GM12878 (cell line): Measurements from ENCODE around the gene GDAP1L1.

ENCODE experiments used
- ELK1 ChIP-seq: IDR thresholded peaks from 2 replicates; pipeline ENCODE4 v1.6.1; 2012; ENCODE audit warnings: low read depth, low read length, improper control_type of control experiment
- FOXM1 ChIP-seq: IDR thresholded peaks from 2 replicates; pipeline ENCODE4 v1.6.1; 2012; ENCODE audit warnings: low read depth, mild to moderate bottlenecking, inconsistent platforms, low read length, moderate library complexity
- GABPA ChIP-seq: IDR thresholded peaks from 2 replicates; pipeline ENCODE4 v1.6.1; 2014; ENCODE audit warnings: antibody characterized with exemption, low read depth, mild to moderate bottlenecking, inconsistent platforms
- JUND ChIP-seq: IDR thresholded peaks from 2 replicates; pipeline ENCODE4 v1.6.1; 2012; ENCODE audit warnings: low read depth, mild to moderate bottlenecking, low read length, improper control_type of control experiment, moderate library complexity
- MYB ChIP-seq: fragments of 150-350 bp; IDR thresholded peaks from 2 replicates; pipeline ENCODE4 v1.6.1; 2014; ENCODE audit warnings: mild to moderate bottlenecking, low read depth, low read length, borderline replicate concordance
- POLR2A ChIP-seq: IDR thresholded peaks from 2 replicates; pipeline ENCODE4 v1.6.1; 2011; ENCODE audit warnings: low read depth, mild to moderate bottlenecking, low read length
- POLR2AphosphoS5 ChIP-seq: IDR thresholded peaks from 2 replicates; pipeline ENCODE4 v1.6.1; 2011; ENCODE audit warnings: mild to moderate bottlenecking, low read length, inconsistent platforms
- PRDM15 ChIP-seq: fragments of 450-650 bp; formaldehyde crosslinking; IDR thresholded peaks from 2 replicates; pipeline ENCODE4 v1.4.0; 2020; ENCODE audit warnings: mild to moderate bottlenecking, moderate library complexity
- ZZZ3 ChIP-seq: IDR thresholded peaks from 2 replicates; pipeline ENCODE4 v1.6.1; 2011; ENCODE audit warnings: low read depth; ENCODE audit not compliant: control insufficient read depth, insufficient read length
- TF ChIP-seq, protein P1 (sequence below), 3 experiments: IDR thresholded peaks in 2 of 3; conservative IDR thresholded peaks in 1 of 3; 2 replicates each; pipeline ENCODE4 v1.5.1; 2011; ENCODE audit warnings: low read depth in 3 of 3, low read length in 3 of 3, mild to moderate bottlenecking in 3 of 3, control low read depth in 2 of 3, moderate library complexity in 2 of 3, inconsistent platforms in 1 of 3, mixed read lengths in 1 of 3; ENCODE audit not compliant: control insufficient read depth in 2 of 3, insufficient read depth in 1 of 3; ENCODE audit errors: extremely low read depth in 1 of 3
- TF ChIP-seq, protein P2 (sequence below): IDR thresholded peaks from 2 replicates; pipeline ENCODE4 v1.6.1; 2011; ENCODE audit warnings: borderline replicate concordance, low read depth, mild to moderate bottlenecking, moderate library complexity, low read length; ENCODE audit not compliant: insufficient read depth, poor library complexity, severe bottlenecking
- TF ChIP-seq, protein P3 (sequence below): IDR thresholded peaks from 2 replicates; pipeline ENCODE4 v1.6.1; 2011; ENCODE audit warnings: low read depth, mild to moderate bottlenecking, low read length, moderate library complexity, borderline replicate concordance; ENCODE audit errors: extremely low read depth

- TF ChIP-seq JUND (no peak), MYB (no peak), ZZZ3 (no peak), ELK1 (no peak), GABPA (no peak), POLR2AphosphoS5 (no peak), POLR2A (no peak), FOXM1 (no peak), PRDM15 (CRISPR knock-in tag) (no peak)
- TF ChIP-seq, protein P1, sequence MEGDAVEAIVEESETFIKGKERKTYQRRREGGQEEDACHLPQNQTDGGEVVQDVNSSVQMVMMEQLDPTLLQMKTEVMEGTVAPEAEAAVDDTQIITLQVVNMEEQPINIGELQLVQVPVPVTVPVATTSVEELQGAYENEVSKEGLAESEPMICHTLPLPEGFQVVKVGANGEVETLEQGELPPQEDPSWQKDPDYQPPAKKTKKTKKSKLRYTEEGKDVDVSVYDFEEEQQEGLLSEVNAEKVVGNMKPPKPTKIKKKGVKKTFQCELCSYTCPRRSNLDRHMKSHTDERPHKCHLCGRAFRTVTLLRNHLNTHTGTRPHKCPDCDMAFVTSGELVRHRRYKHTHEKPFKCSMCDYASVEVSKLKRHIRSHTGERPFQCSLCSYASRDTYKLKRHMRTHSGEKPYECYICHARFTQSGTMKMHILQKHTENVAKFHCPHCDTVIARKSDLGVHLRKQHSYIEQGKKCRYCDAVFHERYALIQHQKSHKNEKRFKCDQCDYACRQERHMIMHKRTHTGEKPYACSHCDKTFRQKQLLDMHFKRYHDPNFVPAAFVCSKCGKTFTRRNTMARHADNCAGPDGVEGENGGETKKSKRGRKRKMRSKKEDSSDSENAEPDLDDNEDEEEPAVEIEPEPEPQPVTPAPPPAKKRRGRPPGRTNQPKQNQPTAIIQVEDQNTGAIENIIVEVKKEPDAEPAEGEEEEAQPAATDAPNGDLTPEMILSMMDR (IDR thresholded peaks at IDR 0.05 in 2 of 3, conservative IDR thresholded peaks at IDR 0.05 in 1 of 3; ENCODE audit: control insufficient read depth in 2 of 3, extremely low read depth in 1 of 3, insufficient read depth in 1 of 3, low read depth in 3 of 3, low read length in 3 of 3), result no peak
- TF ChIP-seq, protein P2, sequence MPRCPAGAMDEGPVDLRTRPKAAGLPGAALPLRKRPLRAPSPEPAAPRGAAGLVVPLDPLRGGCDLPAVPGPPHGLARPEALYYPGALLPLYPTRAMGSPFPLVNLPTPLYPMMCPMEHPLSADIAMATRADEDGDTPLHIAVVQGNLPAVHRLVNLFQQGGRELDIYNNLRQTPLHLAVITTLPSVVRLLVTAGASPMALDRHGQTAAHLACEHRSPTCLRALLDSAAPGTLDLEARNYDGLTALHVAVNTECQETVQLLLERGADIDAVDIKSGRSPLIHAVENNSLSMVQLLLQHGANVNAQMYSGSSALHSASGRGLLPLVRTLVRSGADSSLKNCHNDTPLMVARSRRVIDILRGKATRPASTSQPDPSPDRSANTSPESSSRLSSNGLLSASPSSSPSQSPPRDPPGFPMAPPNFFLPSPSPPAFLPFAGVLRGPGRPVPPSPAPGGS, result no peak
- TF ChIP-seq, protein P3, sequence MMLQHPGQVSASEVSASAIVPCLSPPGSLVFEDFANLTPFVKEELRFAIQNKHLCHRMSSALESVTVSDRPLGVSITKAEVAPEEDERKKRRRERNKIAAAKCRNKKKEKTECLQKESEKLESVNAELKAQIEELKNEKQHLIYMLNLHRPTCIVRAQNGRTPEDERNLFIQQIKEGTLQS, result no peak
Measured at GRCh38 chr20:44222027-44222426, 25.1 kb upstream of the GDAP1L1 start.
